Neural progenitor cell (in vitro differentiated cells): ENCODE results near the gene ASGR1. TPM values are rescaled to one million over a fixed set of nuclear protein-coding genes. Genes with fewer than 3 reads are reported as not detected.
A peak's percentile ranks its signal among the peaks of the same experiment; 100 is the strongest.

Source experiments
- DNase-seq: peaks from one replicate; pipeline ENCODE4 v3.0.0-alpha.2; 2016; ENCODE audit warnings: low spot score
- H2AFZ ChIP-seq: fragments of 200-600 bp; sonication (generic); replicated peaks from 2 replicates; pipeline ENCODE4 v1.6.1; 2016; ENCODE audit warnings: antibody characterized with exemption
- H3F3A ChIP-seq: fragments of 200-600 bp; sonication (generic); 2 replicates; pipeline ENCODE4 v1.6.1; 2016; ENCODE audit warnings: antibody characterized with exemption, low read depth
- H3K27ac ChIP-seq: fragments of 200-600 bp; sonication (generic); 2 replicates; pipeline ENCODE4 v1.5.1; 2016; ENCODE audit warnings: mild to moderate bottlenecking
- H3K27me3 ChIP-seq: fragments of 200-600 bp; sonication (generic); 2 replicates; pipeline ENCODE4 v1.6.1; 2016; ENCODE audit warnings: mild to moderate bottlenecking, moderate library complexity
- H3K36me3 ChIP-seq: fragments of 200-600 bp; sonication (generic); 2 replicates; pipeline ENCODE4 v1.5.1; 2016
- H3K4me1 ChIP-seq: fragments of 200-600 bp; sonication (generic); 2 replicates; pipeline ENCODE4 v1.6.1; 2016; ENCODE audit warnings: mixed run types
- H3K4me2 ChIP-seq: fragments of 200-600 bp; sonication (generic); 2 replicates; pipeline ENCODE4 v1.6.1; 2016
- H3K4me3 ChIP-seq: fragments of 200-600 bp; sonication (generic); 2 replicates; pipeline ENCODE4 v1.5.1; 2016
- H3K79me2 ChIP-seq: fragments of 200-600 bp; sonication (generic); 2 replicates; pipeline ENCODE4 v1.6.1; 2016; ENCODE audit warnings: low read depth
- H3K9ac ChIP-seq: fragments of 200-600 bp; sonication (generic); 2 replicates; pipeline ENCODE4 v1.6.1; 2016
- H3K9me3 ChIP-seq: fragments of 200-600 bp; sonication (generic); 2 replicates; pipeline ENCODE4 v1.5.1; 2016; ENCODE audit warnings: low read depth
- H4K20me1 ChIP-seq: fragments of 200-600 bp; sonication (generic); 2 replicates; pipeline ENCODE4 v1.6.1; 2016; ENCODE audit warnings: low read depth
- H3K27ac Mint-ChIP-seq: 3 replicates; pipeline ENCODE4 v1.8.0; 2021; ENCODE audit warnings: mixed read lengths
- H3K27me3 Mint-ChIP-seq: 2 replicates; pipeline ENCODE4 v1.8.0; 2022; ENCODE audit warnings: low read depth, mild to moderate bottlenecking, inconsistent platforms, moderate library complexity, mixed read lengths; ENCODE audit not compliant: insufficient read depth
- H3K36me3 Mint-ChIP-seq: 3 replicates; pipeline ENCODE4 v1.8.0; 2021; ENCODE audit warnings: mixed read lengths
- H3K4me1 Mint-ChIP-seq: 3 replicates; pipeline ENCODE4 v1.8.0; 2021; ENCODE audit warnings: mixed read lengths
- H3K4me3 Mint-ChIP-seq: 3 replicates; pipeline ENCODE4 v1.8.0; 2021; ENCODE audit warnings: mild to moderate bottlenecking, moderate library complexity, mixed read lengths
- H3K9me3 Mint-ChIP-seq: 3 replicates; pipeline ENCODE4 v1.8.0; 2020; ENCODE audit warnings: mixed read lengths
- EZH2 ChIP-seq: fragments of 200-600 bp; sonication (generic); IDR thresholded peaks from 2 replicates; pipeline ENCODE4 v1.6.1; 2017; ENCODE audit warnings: antibody characterized with exemption, mild to moderate bottlenecking, moderate library complexity
- EZH2phosphoT487 ChIP-seq: fragments of 200-600 bp; sonication (generic); IDR thresholded peaks from 2 replicates; pipeline ENCODE4 v1.6.1; 2017; ENCODE audit warnings: antibody characterized with exemption
- total RNA-seq: library from RNA; depleted of rRNA; stranded (reverse); fragments of >200 nt; gene quantifications from 2 replicates; pipeline ENCODE4 v1.2.3, GENCODE V29; 2015; ENCODE audit warnings: low replicate concordance
- TF ChIP-seq, protein P1 (sequence below): fragments of 200-600 bp; sonication (generic); IDR thresholded peaks from 2 replicates; pipeline ENCODE4 v1.5.1; 2017; ENCODE audit warnings: antibody characterized with exemption, mild to moderate bottlenecking

ASGR1 gene
- total RNA-seq, 1 donor from 2014 or later = 3.1 TPM

DNA sequence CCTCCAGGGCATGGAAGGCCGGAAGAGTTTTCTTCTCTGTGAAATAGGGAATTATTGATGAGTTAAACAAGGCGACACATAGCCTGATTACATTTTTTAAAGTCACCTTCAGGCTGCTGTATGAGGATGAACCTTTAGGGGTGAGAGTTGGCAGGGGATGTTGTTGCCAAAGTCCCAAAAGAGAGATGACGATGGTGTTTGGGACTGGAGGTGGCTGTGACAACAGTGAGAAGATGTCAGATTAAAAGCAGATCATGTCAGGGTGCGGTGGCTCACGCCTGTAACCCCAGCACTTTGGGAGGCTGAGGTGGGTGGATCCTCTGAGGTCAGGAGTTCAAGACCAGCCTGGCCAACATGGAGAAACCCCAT is 47.8 kb downstream of the ASGR1 start:
- no peaks in the 10 kb centered on the region for H3K9me3 Mint-ChIP-seq
- Histone ChIP-seq H2AFZ (peak overlapping the region; percentile 88), H3K9me3 (no peaks in the 10 kb centered on the region), H3K79me2 (no peaks in the 10 kb centered on the region), H3F3A (peaks cover 38% of the 10 kb centered on the region), H4K20me1 (peaks cover 5% of the 10 kb centered on the region), H3K4me1 (peaks cover 29% of the 10 kb centered on the region), H3K36me3 (no peaks in the 10 kb centered on the region), H3K27me3 (peaks cover 25% of the 10 kb centered on the region), H3K27ac (no peak overlapping the region), H3K9ac (no peak overlapping the region), H3K4me3 (no peak overlapping the region), H3K4me2 (no peak overlapping the region)
- peaks cover 54% of the 10 kb centered on the region for H3K4me1 Mint-ChIP-seq
- DNase-seq = no peak
- H3K27ac Mint-ChIP-seq = peak overlapping the region; percentile 61
- H3K4me3 Mint-ChIP-seq = peak overlapping the region; percentile 42
- no peaks in the 10 kb centered on the region for H3K36me3 Mint-ChIP-seq
- TF ChIP-seq EZH2phosphoT487 = no peak
- TF ChIP-seq, protein P1, sequence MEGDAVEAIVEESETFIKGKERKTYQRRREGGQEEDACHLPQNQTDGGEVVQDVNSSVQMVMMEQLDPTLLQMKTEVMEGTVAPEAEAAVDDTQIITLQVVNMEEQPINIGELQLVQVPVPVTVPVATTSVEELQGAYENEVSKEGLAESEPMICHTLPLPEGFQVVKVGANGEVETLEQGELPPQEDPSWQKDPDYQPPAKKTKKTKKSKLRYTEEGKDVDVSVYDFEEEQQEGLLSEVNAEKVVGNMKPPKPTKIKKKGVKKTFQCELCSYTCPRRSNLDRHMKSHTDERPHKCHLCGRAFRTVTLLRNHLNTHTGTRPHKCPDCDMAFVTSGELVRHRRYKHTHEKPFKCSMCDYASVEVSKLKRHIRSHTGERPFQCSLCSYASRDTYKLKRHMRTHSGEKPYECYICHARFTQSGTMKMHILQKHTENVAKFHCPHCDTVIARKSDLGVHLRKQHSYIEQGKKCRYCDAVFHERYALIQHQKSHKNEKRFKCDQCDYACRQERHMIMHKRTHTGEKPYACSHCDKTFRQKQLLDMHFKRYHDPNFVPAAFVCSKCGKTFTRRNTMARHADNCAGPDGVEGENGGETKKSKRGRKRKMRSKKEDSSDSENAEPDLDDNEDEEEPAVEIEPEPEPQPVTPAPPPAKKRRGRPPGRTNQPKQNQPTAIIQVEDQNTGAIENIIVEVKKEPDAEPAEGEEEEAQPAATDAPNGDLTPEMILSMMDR = no peak
- no peak for TF ChIP-seq EZH2
- H3K27me3 Mint-ChIP-seq = peaks cover 25% of the 10 kb centered on the region

DNA sequence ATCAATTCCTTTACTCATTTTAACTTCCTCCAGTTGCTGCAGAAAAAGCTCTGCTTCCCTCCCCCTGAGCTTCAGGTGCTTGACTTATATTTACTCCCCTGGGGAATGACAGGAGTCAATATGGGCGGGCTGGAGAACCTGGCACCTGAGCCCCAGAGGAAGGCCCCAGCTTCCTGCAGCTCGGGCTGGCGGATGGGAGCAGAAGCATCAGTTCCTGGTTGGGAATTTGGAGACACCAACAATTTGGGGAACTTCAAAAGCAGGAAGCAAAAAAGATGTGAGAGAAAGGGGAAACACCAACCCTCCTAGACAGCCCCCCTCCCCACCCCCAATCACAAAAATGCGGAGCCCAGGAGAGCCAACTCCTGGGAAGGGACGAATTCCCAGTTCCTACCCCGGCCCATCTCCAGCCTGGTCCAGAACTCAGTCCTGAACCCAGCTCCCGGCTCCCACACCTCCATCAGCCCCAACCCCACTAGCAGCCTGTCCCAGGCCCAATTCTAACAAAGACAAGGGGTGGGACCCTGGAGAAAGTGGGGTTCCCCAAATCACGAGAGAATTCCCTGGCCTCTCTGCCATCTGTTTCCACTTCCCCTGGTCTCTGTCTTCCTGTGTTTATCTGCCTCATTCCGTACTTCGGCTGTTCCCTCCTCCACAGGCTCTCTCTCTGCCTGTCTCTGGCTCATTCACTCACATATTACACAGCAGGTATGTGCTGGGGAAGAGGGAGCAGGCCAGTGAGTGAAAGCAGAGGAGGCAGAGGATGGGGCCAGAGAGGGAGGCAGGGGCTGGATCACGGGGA is 48.3 kb downstream of the ASGR1 start:
- H3K36me3 Mint-ChIP-seq = no peaks in the 10 kb centered on the region
- H3K9me3 ChIP-seq = no peaks in the 10 kb centered on the region
- H3K4me2 ChIP-seq = peak overlapping the region; percentile 32
- H3K4me1 Mint-ChIP-seq = peaks cover 50% of the 10 kb centered on the region
- H3K27me3 Mint-ChIP-seq = peaks cover 22% of the 10 kb centered on the region
- H3K27ac ChIP-seq = no peak overlapping the region
- no peaks in the 10 kb centered on the region for H3K79me2 ChIP-seq
- peaks cover 38% of the 10 kb centered on the region for H3F3A ChIP-seq
- H3K4me3 ChIP-seq = no peak overlapping the region
- TF ChIP-seq EZH2 (no peak), EZH2phosphoT487 (no peak)
- TF ChIP-seq, protein P1 = no peak
- H3K4me1 ChIP-seq = peaks cover 25% of the 10 kb centered on the region
- H3K4me3 Mint-ChIP-seq = peak overlapping the region; percentile 42
- peaks cover 23% of the 10 kb centered on the region for H3K27me3 ChIP-seq
- H3K9me3 Mint-ChIP-seq = no peaks in the 10 kb centered on the region
- peak overlapping the region; percentile 61 for H3K27ac Mint-ChIP-seq
- DNase-seq = no peak
- peak overlapping the region; percentile 88 for H2AFZ ChIP-seq
- H4K20me1 ChIP-seq = peaks cover 5% of the 10 kb centered on the region
- no peaks in the 10 kb centered on the region for H3K36me3 ChIP-seq
- no peak overlapping the region for H3K9ac ChIP-seq

DNA sequence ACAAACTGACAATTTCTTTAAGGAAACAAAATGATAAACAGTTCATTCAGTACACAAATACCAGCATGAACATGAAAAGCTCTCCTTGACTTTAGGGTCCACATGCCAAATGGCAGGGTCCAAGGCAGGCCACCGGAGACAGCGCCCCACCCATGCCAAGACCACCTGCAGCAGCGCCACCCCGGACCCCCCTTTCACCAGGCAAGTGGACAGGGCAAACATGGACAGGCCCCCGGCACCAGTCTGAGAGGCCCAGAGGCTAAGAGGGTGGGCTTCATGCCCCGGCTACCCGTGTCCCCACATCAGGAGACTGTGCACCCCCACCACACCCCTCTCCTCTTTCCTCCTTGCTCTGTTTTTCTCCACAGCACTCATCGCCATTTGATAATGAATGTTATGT is 49.9 kb downstream of the ASGR1 start:
- peaks cover 10% of the 10 kb centered on the region for H3K27me3 ChIP-seq
- peaks cover 5% of the 10 kb centered on the region for H4K20me1 ChIP-seq
- Mint-ChIP-seq H3K27ac (peak overlapping the region; percentile 51), H3K9me3 (no peaks in the 10 kb centered on the region), H3K36me3 (no peaks in the 10 kb centered on the region), H3K4me1 (peaks cover 46% of the 10 kb centered on the region), H3K27me3 (peaks cover 22% of the 10 kb centered on the region), H3K4me3 (no peak overlapping the region)
- H3K79me2 ChIP-seq = no peaks in the 10 kb centered on the region
- no peak overlapping the region for H3K27ac ChIP-seq
- DNase-seq = no peak
- peaks cover 24% of the 10 kb centered on the region for H3K4me1 ChIP-seq
- H3F3A ChIP-seq = peaks cover 33% of the 10 kb centered on the region
- no peaks in the 10 kb centered on the region for H3K9me3 ChIP-seq
- no peak overlapping the region for H3K4me2 ChIP-seq
- H3K4me3 ChIP-seq = no peak overlapping the region
- TF ChIP-seq, protein P1 = no peak
- TF ChIP-seq EZH2 = no peak
- TF ChIP-seq EZH2phosphoT487 = no peak
- no peak overlapping the region for H2AFZ ChIP-seq
- H3K9ac ChIP-seq = no peak overlapping the region
- no peaks in the 10 kb centered on the region for H3K36me3 ChIP-seq
